ENCODE results near the gene LRRFIP1. TPM values are rescaled to one million over a fixed set of nuclear protein-coding genes. Genes with fewer than 3 reads are reported as not detected.
"Not testable (repeated sequence)": the region's sequence is repeated elsewhere in the genome, so short reads cannot be mapped to it uniquely, and the experiment has no call there.

The LRRFIP1 gene
- total RNA-seq, 1 donor from 2014 or later, result 158 TPM

- DNase-seq (ENCODE audit: low read depth), result no peak
Measured at GRCh38 chr2:237743024-237743423, 115.6 kb downstream of the LRRFIP1 start.

- DNase-seq (ENCODE audit: low read depth), result no peak
Measured at GRCh38 chr2:237743561-237744269, 116.3 kb downstream of the LRRFIP1 start.

GRCh38 chr2:237744270-237744612, 116.9 kb downstream of the LRRFIP1 start:
- no peak for DNase-seq (ENCODE audit: low read depth)

GRCh38 chr2:237744613-237745249, 117.3 kb downstream of the LRRFIP1 start:
- peak; percentile 63 for DNase-seq (ENCODE audit: low read depth)

GRCh38 chr2:237745250-237745613, 117.8 kb downstream of the LRRFIP1 start:
- no peak for DNase-seq (ENCODE audit: low read depth)

GRCh38 chr2:237746302-237747080, 119.1 kb downstream of the LRRFIP1 start:
- no peak for DNase-seq (ENCODE audit: low read depth)

- DNase-seq (ENCODE audit: low read depth), result no peak
Measured at GRCh38 chr2:237747189-237747588, 119.8 kb downstream of the LRRFIP1 start.

- no peak for DNase-seq (ENCODE audit: low read depth)
Measured at GRCh38 chr2:237749002-237749401, 121.6 kb downstream of the LRRFIP1 start.

GRCh38 chr2:237749961-237750360, 122.6 kb downstream of the LRRFIP1 start:
- no peak for DNase-seq (ENCODE audit: low read depth)

- DNase-seq (ENCODE audit: low read depth), result not testable (repeated sequence)
Measured at GRCh38 chr2:237750441-237750840, 123.1 kb downstream of the LRRFIP1 start.

- no peak for DNase-seq (ENCODE audit: low read depth)
Measured at GRCh38 chr2:237752761-237753165, 125.4 kb downstream of the LRRFIP1 start.

GRCh38 chr2:237754182-237754581, 126.8 kb downstream of the LRRFIP1 start:
- DNase-seq (ENCODE audit: low read depth), result peak; percentile 52

GRCh38 chr2:237754626-237755248, 127.3 kb downstream of the LRRFIP1 start:
- no peak for DNase-seq (ENCODE audit: low read depth)

GRCh38 chr2:237757616-237758015, 130.2 kb downstream of the LRRFIP1 start:
- no peak for DNase-seq (ENCODE audit: low read depth)

GRCh38 chr2:237758185-237758584, 130.8 kb downstream of the LRRFIP1 start:
- no peak for DNase-seq (ENCODE audit: low read depth)

- DNase-seq (ENCODE audit: low read depth), result no peak
Measured at GRCh38 chr2:237759176-237759575, 131.8 kb downstream of the LRRFIP1 start.

GRCh38 chr2:237760506-237761502, 133.4 kb downstream of the LRRFIP1 start:
- DNase-seq (ENCODE audit: low read depth), result no peak

GRCh38 chr2:237762291-237763182, 135.2 kb downstream of the LRRFIP1 start:
- DNase-seq (ENCODE audit: low read depth), result peak; percentile 24

- no peak for DNase-seq (ENCODE audit: low read depth)
Measured at GRCh38 chr2:237763812-237764211, 136.4 kb downstream of the LRRFIP1 start.

- not testable (repeated sequence) for DNase-seq (ENCODE audit: low read depth)
Measured at GRCh38 chr2:237765122-237765521, 137.7 kb downstream of the LRRFIP1 start.
